ENCODE measurements around the gene ITPR1. TPM values are rescaled to one million over a fixed set of nuclear protein-coding genes. Genes with fewer than 3 reads are reported as not detected.

ITPR1 gene
- total RNA-seq, 4 donors from 2014 or later: 210 to 261 (median 232) TPM

- TF ChIP-seq POLR2A (IDR thresholded peaks at IDR 0.05): no peak
- TF ChIP-seq CTCF (IDR thresholded peaks at IDR 0.05): no peak
- Histone ChIP-seq H3K4me3 (replicated peaks in 1 of 3) (no peak overlapping the region), H3K27me3 (no peaks in the 10 kb centered on the region), H3K9me3 (no peaks in the 10 kb centered on the region), H3K36me3 (peaks cover 9 to 18% of the 10 kb centered on the region in 2 donors), H3K27ac (peak overlapping the region; percentile 37 to 65 (median 41)), H3K4me1 (peaks cover 5 to 21% of the 10 kb centered on the region in 2 donors)
- WGBS, 2 donors: 94% methylated on average over 13 of the region's 13 CpGs
- no peak for DNase-seq
- intact Hi-C loops (cut with DNase I): loop anchor here (5.0 kb wide), 1 partner anchor 93 kb away; no protein-coding TSS in a partner anchor
Observed at GRCh38 chr3:4814904-4815574, 321.9 kb downstream of the ITPR1 start.

- no peaks in the 10 kb centered on the region for H3K9me3 ChIP-seq
- no peak for TF ChIP-seq CTCF (IDR thresholded peaks at IDR 0.05)
- no peak for TF ChIP-seq POLR2A (IDR thresholded peaks at IDR 0.05)
- no peak overlapping the region for H3K4me3 ChIP-seq (replicated peaks in 1 of 3)
- WGBS, 2 donors: 99% methylated on average over 7 of the region's 7 CpGs
- DNase-seq: no peak
- intact Hi-C loops (cut with DNase I): loop anchor here (5.0 kb wide), 1 partner anchor 94 kb away; no protein-coding TSS in a partner anchor
- H3K27ac ChIP-seq: no peak overlapping the region
- H3K4me1 ChIP-seq: peaks cover 13 to 26% of the 10 kb centered on the region in 2 donors
- no peaks in the 10 kb centered on the region for H3K27me3 ChIP-seq
- peaks cover 9 to 18% of the 10 kb centered on the region in 2 donors for H3K36me3 ChIP-seq
Observed at GRCh38 chr3:4816306-4816705, 323.2 kb downstream of the ITPR1 start.

GRCh38 chr3:4816718-4817117 is 323.6 kb downstream of the ITPR1 start:
- Histone ChIP-seq H3K27ac (no peak overlapping the region), H3K27me3 (no peaks in the 10 kb centered on the region), H3K36me3 (peaks cover 9 to 18% of the 10 kb centered on the region in 2 donors), H3K4me3 (replicated peaks in 1 of 3) (no peak overlapping the region), H3K4me1 (peaks cover 15 to 30% of the 10 kb centered on the region in 2 donors), H3K9me3 (no peaks in the 10 kb centered on the region)
- no peak for TF ChIP-seq CTCF (IDR thresholded peaks at IDR 0.05)
- TF ChIP-seq POLR2A (IDR thresholded peaks at IDR 0.05): no peak
- DNase-seq: no peak
- 78 to 97% methylated on average over 2 of the region's 2 CpGs for WGBS, 2 donors
- intact Hi-C loops (cut with DNase I): loop anchor here (5.0 kb wide), 1 partner anchor 94 kb away; no protein-coding TSS in a partner anchor

GRCh38 chr3:4817128-4817527 is 324.0 kb downstream of the ITPR1 start:
- intact Hi-C loops (cut with DNase I): loop anchor here (5.0 kb wide), 1 partner anchor 95 kb away; no protein-coding TSS in a partner anchor
- WGBS, 2 donors: 73 to 100% methylated on average over 2 of the region's 2 CpGs
- DNase-seq: no peak
- peaks cover 18 to 32% of the 10 kb centered on the region in 2 donors for H3K4me1 ChIP-seq
- peaks cover 9 to 18% of the 10 kb centered on the region in 2 donors for H3K36me3 ChIP-seq
- no peaks in the 10 kb centered on the region for H3K27me3 ChIP-seq
- TF ChIP-seq CTCF (IDR thresholded peaks at IDR 0.05) (no peak), POLR2A (IDR thresholded peaks at IDR 0.05) (no peak)
- H3K27ac ChIP-seq: no peak overlapping the region
- H3K9me3 ChIP-seq: no peaks in the 10 kb centered on the region
- H3K4me3 ChIP-seq (replicated peaks in 1 of 3): no peak overlapping the region

- TF ChIP-seq CTCF (IDR thresholded peaks at IDR 0.05): no peak
- H3K27me3 ChIP-seq: no peaks in the 10 kb centered on the region
- DNase-seq: no peak
- no peak overlapping the region for H3K4me3 ChIP-seq (replicated peaks in 1 of 3)
- H3K27ac ChIP-seq: no peak overlapping the region
- H3K4me1 ChIP-seq: peaks cover 19 to 34% of the 10 kb centered on the region in 2 donors
- WGBS, 2 donors: 95 to 98% methylated on average over 13 of the region's 13 CpGs
- peaks cover 9 to 18% of the 10 kb centered on the region in 2 donors for H3K36me3 ChIP-seq
- intact Hi-C loops (cut with DNase I): loop anchor here (5.0 kb wide), 1 partner anchor 96 kb away; no protein-coding TSS in a partner anchor
- H3K9me3 ChIP-seq: no peaks in the 10 kb centered on the region
Observed at GRCh38 chr3:4818164-4818563, 325.0 kb downstream of the ITPR1 start.

Measured in thyroid gland (tissue), 4 donors.